Stimulated activated CD8-positive, alpha-beta memory T cell treated with anti-CD3 and anti-CD28 coated beads, Interleukin-4, amount 100 ng/mL, for 24 hours (primary cell): ENCODE data around the gene HTT.
A peak's percentile ranks its signal among the peaks of the same experiment; 100 is the strongest.
"Not testable (repeated sequence)": the region's sequence is repeated elsewhere in the genome, so short reads cannot be mapped to it uniquely, and the experiment has no call there.

Experiments
- DNase-seq: peaks from one replicate; pipeline ENCODE4 v3.0.0-alpha.2; 2020; ENCODE audit warnings: low read depth

Gene HTT

GRCh38 chr4:3082925-3083515 lies 8.5 kb downstream of the HTT start:
- DNase-seq = no peak

- no peak for DNase-seq
Observed at GRCh38 chr4:3083732-3084131, 9.3 kb downstream of the HTT start.

GRCh38 chr4:3085948-3086670 lies 11.6 kb downstream of the HTT start:
- no peak for DNase-seq

GRCh38 chr4:3087115-3087797 lies 12.8 kb downstream of the HTT start:
- DNase-seq = no peak

- DNase-seq = no peak
Observed at GRCh38 chr4:3091464-3091863, 17.0 kb downstream of the HTT start.

- not testable (repeated sequence) for DNase-seq
Observed at GRCh38 chr4:3094701-3095100, 20.2 kb downstream of the HTT start.

- DNase-seq = no peak
Observed at GRCh38 chr4:3096202-3096601, 21.7 kb downstream of the HTT start.

GRCh38 chr4:3098346-3098745 lies 23.9 kb downstream of the HTT start:
- DNase-seq = no peak

- DNase-seq = peak; percentile 82
Observed at GRCh38 chr4:3106339-3107186, 32.1 kb downstream of the HTT start.

- DNase-seq = no peak
Observed at GRCh38 chr4:3107271-3107670, 32.8 kb downstream of the HTT start.

- no peak for DNase-seq
Observed at GRCh38 chr4:3107691-3108121, 33.2 kb downstream of the HTT start.

- no peak for DNase-seq
Observed at GRCh38 chr4:3108211-3108610, 33.7 kb downstream of the HTT start.

GRCh38 chr4:3111461-3111860 lies 37.0 kb downstream of the HTT start:
- no peak for DNase-seq

GRCh38 chr4:3112201-3112600 lies 37.7 kb downstream of the HTT start:
- no peak for DNase-seq

GRCh38 chr4:3112609-3113469 lies 38.4 kb downstream of the HTT start:
- no peak for DNase-seq

- DNase-seq = no peak
Observed at GRCh38 chr4:3114377-3114776, 39.9 kb downstream of the HTT start.

- no peak for DNase-seq
Observed at GRCh38 chr4:3115637-3116270, 41.3 kb downstream of the HTT start.

GRCh38 chr4:3116955-3117354 lies 42.5 kb downstream of the HTT start:
- DNase-seq = no peak

GRCh38 chr4:3118312-3118711 lies 43.8 kb downstream of the HTT start:
- DNase-seq = no peak

GRCh38 chr4:3119464-3119863 lies 45.0 kb downstream of the HTT start:
- DNase-seq = no peak

GRCh38 chr4:3121110-3121509 lies 46.6 kb downstream of the HTT start:
- DNase-seq = no peak
